ENCODE data around the gene ALDH1L1. TPM values are rescaled to one million over a fixed set of nuclear protein-coding genes. Genes with fewer than 3 reads are reported as not detected.
A peak's percentile ranks its signal among the peaks of the same experiment; 100 is the strongest.

ALDH1L1 gene
- total RNA-seq, 4 donors from 2014 or later = 5.9 to 32.2 (median 16.1) TPM

DNA sequence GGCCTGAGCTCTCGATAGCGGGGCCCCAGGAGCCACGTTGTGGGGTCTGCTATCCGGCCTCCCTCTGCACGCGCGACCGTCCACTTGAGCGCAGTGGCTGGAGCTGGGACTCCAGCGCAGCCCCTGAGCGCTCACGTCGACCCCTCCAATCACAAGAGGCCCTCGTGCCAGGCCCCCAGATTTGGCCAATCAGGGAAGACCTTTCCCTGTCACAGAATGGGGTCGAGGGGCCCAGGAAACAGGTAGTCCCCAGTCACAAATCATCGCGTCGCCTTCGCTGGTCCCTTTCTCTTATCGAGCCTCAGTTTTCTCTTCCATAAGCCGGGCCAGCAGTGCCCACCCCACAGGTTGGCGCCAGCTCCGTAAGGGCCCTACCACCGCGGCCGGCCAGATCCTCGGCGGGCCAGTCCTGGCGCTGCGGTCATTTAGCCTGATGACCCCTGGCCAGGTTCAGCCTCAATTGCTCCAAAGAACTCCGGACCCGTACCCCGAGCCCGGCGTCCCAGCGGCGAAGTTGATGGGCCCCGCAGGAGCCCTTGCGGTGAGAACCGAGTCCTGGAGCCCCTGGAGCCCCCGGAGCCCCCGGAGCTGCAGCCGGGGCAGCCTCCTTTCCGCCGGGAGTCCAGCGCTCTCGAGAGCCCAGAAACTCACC is 435 bp downstream of the ALDH1L1 start:
- in situ Hi-C loops (cut with MboI; ENCODE audit: low pct_ligation_motif_present in 1 of 4, low pct_unique_long_range_greater_than_20kb in 1 of 4, low sequenced_read_pairs in 3 of 4) = no loop called here

DNA sequence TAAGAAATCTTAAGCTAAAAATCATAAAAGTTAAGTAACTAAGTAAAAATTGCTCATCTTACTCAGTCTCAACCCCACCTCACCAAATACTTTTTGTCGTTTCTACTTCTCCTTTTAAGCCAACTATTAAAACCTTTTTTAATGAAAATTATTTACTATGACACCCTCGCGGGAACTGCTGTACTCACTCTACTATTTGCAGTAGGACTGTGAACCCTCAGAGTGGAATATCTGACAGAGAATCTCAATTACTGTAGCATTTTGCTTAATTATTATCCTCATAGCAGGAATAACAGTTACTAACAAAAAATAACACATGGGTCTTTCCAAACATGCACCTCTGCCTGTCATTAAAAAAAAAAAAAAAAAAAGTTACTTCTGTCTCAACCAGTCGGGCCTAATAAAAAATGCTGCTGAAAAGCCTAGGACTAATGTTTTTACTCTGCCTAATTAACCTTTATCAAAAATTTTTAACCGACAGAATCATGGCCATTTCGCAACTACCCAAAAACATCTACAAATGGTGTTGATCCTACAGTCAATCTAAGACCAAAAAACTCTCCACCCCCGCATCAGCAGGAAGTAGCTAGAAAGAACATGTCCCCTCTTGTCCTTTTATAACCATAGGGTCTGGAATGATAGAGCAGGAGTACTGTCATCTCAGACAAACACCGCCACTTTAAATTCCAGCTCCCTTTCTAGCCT is 10.2 kb downstream of the ALDH1L1 start:
- Histone ChIP-seq H3K4me3 (no peak overlapping the region), H3K9me3 (no peaks in the 10 kb centered on the region), H3K27me3 (peaks cover 18% of the 10 kb centered on the region), H3K36me3 (no peaks in the 10 kb centered on the region), H3K27ac (no peak overlapping the region), H3K4me1 (no peaks in the 10 kb centered on the region)
- intact Hi-C loops (cut with DNase I; ENCODE audit: low total_unique reads) (no loop called here), in situ Hi-C loops (cut with MboI; ENCODE audit: low pct_ligation_motif_present in 1 of 4, low pct_unique_long_range_greater_than_20kb in 1 of 4, low sequenced_read_pairs in 3 of 4) (no loop called here)
- DNase-seq = no peak
- TF ChIP-seq EP300 (IDR thresholded peaks at IDR 0.05; ENCODE audit: low read depth) = no peak
- no peak for TF ChIP-seq POLR2AphosphoS5 (IDR thresholded peaks at IDR 0.05)
- no peak for TF ChIP-seq POLR2A (IDR thresholded peaks at IDR 0.05)
- TF ChIP-seq, protein P1, sequence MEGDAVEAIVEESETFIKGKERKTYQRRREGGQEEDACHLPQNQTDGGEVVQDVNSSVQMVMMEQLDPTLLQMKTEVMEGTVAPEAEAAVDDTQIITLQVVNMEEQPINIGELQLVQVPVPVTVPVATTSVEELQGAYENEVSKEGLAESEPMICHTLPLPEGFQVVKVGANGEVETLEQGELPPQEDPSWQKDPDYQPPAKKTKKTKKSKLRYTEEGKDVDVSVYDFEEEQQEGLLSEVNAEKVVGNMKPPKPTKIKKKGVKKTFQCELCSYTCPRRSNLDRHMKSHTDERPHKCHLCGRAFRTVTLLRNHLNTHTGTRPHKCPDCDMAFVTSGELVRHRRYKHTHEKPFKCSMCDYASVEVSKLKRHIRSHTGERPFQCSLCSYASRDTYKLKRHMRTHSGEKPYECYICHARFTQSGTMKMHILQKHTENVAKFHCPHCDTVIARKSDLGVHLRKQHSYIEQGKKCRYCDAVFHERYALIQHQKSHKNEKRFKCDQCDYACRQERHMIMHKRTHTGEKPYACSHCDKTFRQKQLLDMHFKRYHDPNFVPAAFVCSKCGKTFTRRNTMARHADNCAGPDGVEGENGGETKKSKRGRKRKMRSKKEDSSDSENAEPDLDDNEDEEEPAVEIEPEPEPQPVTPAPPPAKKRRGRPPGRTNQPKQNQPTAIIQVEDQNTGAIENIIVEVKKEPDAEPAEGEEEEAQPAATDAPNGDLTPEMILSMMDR (IDR thresholded peaks at IDR 0.05) = no peak
- 85 to 89% methylated on average over 8 of the region's 8 CpGs for WGBS, 2 donors (ENCODE audit: low coverage in 1 of 2)

More for the DNA sequence above, 435 bp downstream of the ALDH1L1 start:
- Histone ChIP-seq H3K4me3 (peak overlapping the region; percentile 49 to 60 (median 52)), H3K4me1 (peaks cover 5 to 25% (median 17%) of the 10 kb centered on the region in 4 donors), H3K36me3 (no peaks in the 10 kb centered on the region), H3K27ac (peak overlapping the region; percentile 80 to 88 (median 83)), H3K27me3 (peaks cover 40% of the 10 kb centered on the region), H3K9me3 (no peaks in the 10 kb centered on the region)
- whole genome bisulfite sequencing, 2 donors (ENCODE audit: low coverage in 1 of 2) = 14% methylated on average over 29 of the region's 47 CpGs; no CpG with 5 or more reads in 1 of the 2 donors
- DNase-seq = peak; percentile 26
- intact Hi-C loops (cut with DNase I; ENCODE audit: low total_unique reads) = no loop called here
- TF ChIP-seq, protein P1 (IDR thresholded peaks at IDR 0.05) = no peak
- no peak for TF ChIP-seq POLR2AphosphoS5 (IDR thresholded peaks at IDR 0.05)
- no peak for TF ChIP-seq POLR2A (IDR thresholded peaks at IDR 0.05)
- TF ChIP-seq EP300 (IDR thresholded peaks at IDR 0.05; ENCODE audit: low read depth) = no peak

DNA sequence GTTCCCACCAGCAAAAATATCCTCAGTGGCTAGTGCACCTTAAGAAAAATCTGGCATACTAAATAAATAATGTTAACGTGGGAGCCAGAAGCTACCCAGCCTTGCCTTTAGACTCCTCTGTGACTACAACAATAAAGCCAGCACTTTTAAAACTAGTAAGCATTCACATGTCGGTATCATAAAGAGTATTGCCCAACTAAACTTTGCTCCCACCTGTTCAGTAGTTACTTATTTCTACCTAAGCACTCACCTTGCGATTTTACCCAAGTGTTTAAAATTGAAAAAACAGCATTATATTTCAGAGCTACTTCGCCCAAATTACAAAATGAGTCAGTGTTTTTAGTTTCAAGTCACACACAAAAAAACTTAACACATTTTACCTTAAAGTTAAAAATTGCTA is 12.8 kb downstream of the ALDH1L1 start:
- Histone ChIP-seq H3K4me1 (no peaks in the 10 kb centered on the region), H3K27me3 (peaks cover 18% of the 10 kb centered on the region), H3K9me3 (no peaks in the 10 kb centered on the region), H3K27ac (peak overlapping the region in 2 of 4 donors; percentile 0 to 11), H3K36me3 (no peaks in the 10 kb centered on the region), H3K4me3 (no peak overlapping the region)
- no peak for DNase-seq
- WGBS, 2 donors (ENCODE audit: low coverage in 1 of 2) = 35 to 47% methylated on average over 4 of the region's 4 CpGs
- intact Hi-C loops (cut with DNase I; ENCODE audit: low total_unique reads) = no loop called here
- TF ChIP-seq POLR2A (IDR thresholded peaks at IDR 0.05) (peak; percentile 31), EP300 (IDR thresholded peaks at IDR 0.05; ENCODE audit: low read depth) (no peak)
- in situ Hi-C loops (cut with MboI; ENCODE audit: low pct_ligation_motif_present in 1 of 4, low pct_unique_long_range_greater_than_20kb in 1 of 4, low sequenced_read_pairs in 3 of 4) = no loop called here

DNA sequence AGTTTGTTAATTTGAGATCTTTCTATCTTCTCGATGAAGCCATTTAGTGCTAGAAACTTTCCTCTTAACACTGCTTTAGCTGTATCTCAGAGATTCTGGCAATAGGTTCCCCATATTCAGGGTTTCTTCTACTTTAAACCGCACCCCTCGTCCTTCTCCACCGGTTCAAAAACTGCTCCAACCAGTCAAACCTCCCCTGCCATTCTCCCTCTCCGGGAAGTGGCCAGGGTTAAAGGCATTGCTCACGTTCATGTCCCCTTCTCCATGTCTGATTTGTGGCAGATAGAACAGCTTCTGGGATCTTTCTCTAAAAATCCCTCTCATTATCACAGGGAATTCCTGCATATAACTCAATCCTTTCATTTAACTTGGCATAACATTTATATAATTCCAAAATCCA is 14.4 kb downstream of the ALDH1L1 start:
- Histone ChIP-seq H3K4me3 (no peak overlapping the region), H3K27ac (no peak overlapping the region), H3K27me3 (peaks cover 18% of the 10 kb centered on the region), H3K9me3 (no peaks in the 10 kb centered on the region), H3K36me3 (no peaks in the 10 kb centered on the region), H3K4me1 (no peaks in the 10 kb centered on the region)
- 35 to 50% methylated on average over 6 of the region's 6 CpGs for WGBS, 2 donors (ENCODE audit: low coverage in 1 of 2)
- in situ Hi-C loops (cut with MboI; ENCODE audit: low pct_ligation_motif_present in 1 of 4, low pct_unique_long_range_greater_than_20kb in 1 of 4, low sequenced_read_pairs in 3 of 4) (no loop called here), intact Hi-C loops (cut with DNase I; ENCODE audit: low total_unique reads) (no loop called here)
- no peak for TF ChIP-seq POLR2AphosphoS5 (IDR thresholded peaks at IDR 0.05)
- TF ChIP-seq EP300 (IDR thresholded peaks at IDR 0.05; ENCODE audit: low read depth) = no peak
- TF ChIP-seq POLR2A (IDR thresholded peaks at IDR 0.05) = no peak
- TF ChIP-seq, protein P1 (IDR thresholded peaks at IDR 0.05) = no peak
- DNase-seq = no peak

Data from transverse colon (tissue), 4 donors.